HG03135 (cell line): ENCODE data around the gene WDR46.

Experiments used
- ATAC-seq: cut with Tn5 transposase; IDR thresholded peaks from one replicate; pipeline ENCODE4 v1.9.1; 2021; ENCODE audit warnings: mild to moderate bottlenecking, moderate library complexity; ENCODE audit not compliant: unreplicated experiment

Gene WDR46

GRCh38 chr6:33314515-33314942, 25.5 kb upstream of the WDR46 start:
- no peak for ATAC-seq

- ATAC-seq, result peak; percentile 29
Observed at GRCh38 chr6:33313709-33314514, 24.9 kb upstream of the WDR46 start, which contains the start of gene TAPBP. TSS of gene TAPBP (minus strand) at chr6:33314078. CDS start at chr6:33314041, 37 bp downstream.

- ATAC-seq, result peak; percentile 4
Observed at GRCh38 chr6:33313105-33313708, 24.2 kb upstream of the WDR46 start.

- no peak for ATAC-seq
Observed at GRCh38 chr6:33312361-33313104, 23.5 kb upstream of the WDR46 start.

- ATAC-seq, result no peak
Observed at GRCh38 chr6:33306356-33306755, 17.3 kb upstream of the WDR46 start.

- ATAC-seq, result no peak
Observed at GRCh38 chr6:33305052-33305451, 16.0 kb upstream of the WDR46 start.

GRCh38 chr6:33304216-33304615, 15.2 kb upstream of the WDR46 start:
- no peak for ATAC-seq

- ATAC-seq, result no peak
Observed at GRCh38 chr6:33301877-33302276, 12.8 kb upstream of the WDR46 start.

GRCh38 chr6:33299237-33299944, 10.4 kb upstream of the WDR46 start:
- peak; percentile 73 for ATAC-seq

- peak; percentile 26 for ATAC-seq
Observed at GRCh38 chr6:33298773-33299236, 9.8 kb upstream of the WDR46 start, which contains the start of gene RGL2. TSS of gene RGL2 (minus strand) at chr6:33298942. CDS start at chr6:33298610, 332 bp downstream.

GRCh38 chr6:33297956-33298772, 9.1 kb upstream of the WDR46 start:
- ATAC-seq, result no peak

- no peak for ATAC-seq
Observed at GRCh38 chr6:33297406-33297955, 8.4 kb upstream of the WDR46 start.

- no peak for ATAC-seq
Observed at GRCh38 chr6:33296797-33297405, 7.9 kb upstream of the WDR46 start.

GRCh38 chr6:33295621-33296369, 6.8 kb upstream of the WDR46 start:
- no peak for ATAC-seq

GRCh38 chr6:33294086-33294823, 5.2 kb upstream of the WDR46 start:
- no peak for ATAC-seq

GRCh38 chr6:33292996-33293682, 4.1 kb upstream of the WDR46 start:
- ATAC-seq, result no peak

GRCh38 chr6:33290459-33290858, 1.4 kb upstream of the WDR46 start:
- ATAC-seq, result no peak
